HCT116 (cell line): ENCODE measurements around the gene RAD18.

Experiments used
- ATF3 ChIP-seq: IDR thresholded peaks from 2 replicates; pipeline ENCODE4 v1.6.1; 2012
- CTCF ChIP-seq, 3 experiments: fragments of 200-600 bp in 1 of 3; sonication (generic) in 1 of 3; IDR thresholded peaks in 2 of 3; conservative IDR thresholded peaks in 1 of 3; 2 replicates each; pipeline ENCODE4 v1.5.1; 2012 to 2017; ENCODE audit warnings: low read depth in 2 of 3, low read length in 2 of 3, antibody characterized with exemption in 1 of 3, borderline replicate concordance in 1 of 3, control low read depth in 1 of 3, mild to moderate bottlenecking in 1 of 3, mixed read lengths in 1 of 3, mixed run types in 1 of 3, moderate library complexity in 1 of 3; ENCODE audit not compliant: insufficient read depth in 1 of 3
- EZH2 ChIP-seq: fragments of 200-600 bp; sonication (generic); IDR thresholded peaks from 2 replicates; pipeline ENCODE4 v1.6.1; 2017; ENCODE audit warnings: antibody characterized with exemption, mixed run types
- EZH2phosphoT487 ChIP-seq: fragments of 200-600 bp; IDR thresholded peaks from 2 replicates; pipeline ENCODE4 v1.6.1; 2018; ENCODE audit warnings: antibody characterized with exemption, borderline replicate concordance
- MAX ChIP-seq: IDR thresholded peaks from 2 replicates; pipeline ENCODE4 v1.6.1; 2012
- POLR2AphosphoS5 ChIP-seq: IDR thresholded peaks from 2 replicates; pipeline ENCODE4 v1.6.1; 2011; ENCODE audit warnings: mild to moderate bottlenecking, low read depth, low read length, moderate library complexity
- RAD21 ChIP-seq: IDR thresholded peaks from 2 replicates; pipeline ENCODE4 v1.6.1; 2012; ENCODE audit warnings: low read depth, mild to moderate bottlenecking
- REST ChIP-seq: IDR thresholded peaks from 2 replicates; pipeline ENCODE4 v1.6.1; 2012; ENCODE audit warnings: low read depth
- SP1 ChIP-seq: IDR thresholded peaks from 2 replicates; pipeline ENCODE4 v1.6.1; 2012; ENCODE audit warnings: low read depth
- ZFX ChIP-seq: fragments of 450-650 bp; IDR thresholded peaks from 2 replicates; pipeline ENCODE4 v1.6.1; 2017

GRCh38 chr3:8975081-8976020 is 12.1 kb upstream of the RAD18 start:
- TF ChIP-seq CTCF (IDR thresholded peaks at IDR 0.05 in 2 of 3, conservative IDR thresholded peaks at IDR 0.05 in 1 of 3; ENCODE audit: borderline replicate concordance in 1 of 3, insufficient read depth in 1 of 3, low read depth in 2 of 3, low read length in 2 of 3): no peak
- no peak for TF ChIP-seq ZFX
- TF ChIP-seq EZH2phosphoT487: no peak
- no peak for TF ChIP-seq SP1
- TF ChIP-seq ATF3: no peak
- no peak for TF ChIP-seq RAD21
- no peak for TF ChIP-seq MAX
- no peak for TF ChIP-seq EZH2
- no peak for TF ChIP-seq POLR2AphosphoS5
- no peak for TF ChIP-seq REST
